ENCODE data around the gene CGB7.

GRCh38 chr19:49061445-49061844 lies 3.9 kb upstream of the CGB7 start:
- TF ChIP-seq CTCF (IDR thresholded peaks at IDR 0.05), result no peak
- TF ChIP-seq POLR2A (IDR thresholded peaks at IDR 0.05), result no peak

Data from adrenal gland (tissue), 5 donors.